ENCODE measurements around the gene LGR5.

Gene LGR5

DNA sequence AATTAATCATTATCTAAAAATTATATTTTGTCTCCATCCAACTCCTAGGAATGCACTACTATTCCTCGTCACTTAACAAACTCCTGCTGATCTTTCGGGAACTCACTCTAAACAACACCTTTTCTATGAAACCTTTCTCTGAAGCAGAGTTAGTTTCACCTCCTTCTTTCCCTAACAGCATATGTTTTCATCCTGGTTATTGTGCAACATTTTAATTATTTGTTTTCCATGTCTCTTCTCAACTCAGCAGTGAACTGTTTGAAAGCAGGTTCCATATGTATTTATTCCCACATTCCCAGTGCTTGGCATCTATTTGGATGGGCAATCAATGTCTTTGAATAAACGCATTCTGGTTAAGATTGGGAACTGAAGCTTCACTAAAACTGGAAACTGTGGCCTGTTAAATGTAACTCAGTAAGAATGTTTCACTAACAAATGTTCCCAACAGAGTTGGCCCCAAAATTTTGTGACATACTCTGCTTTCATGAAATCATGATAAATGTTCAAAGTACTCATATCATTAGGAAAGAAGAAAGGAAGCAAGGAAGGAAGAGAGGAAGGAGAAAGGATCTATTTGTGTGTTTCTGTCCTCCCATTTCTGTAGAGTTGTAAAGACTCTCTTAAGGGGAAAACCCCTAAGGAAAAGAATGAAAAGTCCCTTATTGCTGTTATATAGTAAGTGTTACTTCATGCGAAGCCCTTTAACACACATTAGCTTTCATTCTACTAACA, 13.9 kb upstream of the LGR5 start:
- DNase-seq (ENCODE audit: low read depth), result no peak
- no peak overlapping the region for H3K4me3 ChIP-seq (ENCODE audit: low read length)
- TF ChIP-seq, protein P1, sequence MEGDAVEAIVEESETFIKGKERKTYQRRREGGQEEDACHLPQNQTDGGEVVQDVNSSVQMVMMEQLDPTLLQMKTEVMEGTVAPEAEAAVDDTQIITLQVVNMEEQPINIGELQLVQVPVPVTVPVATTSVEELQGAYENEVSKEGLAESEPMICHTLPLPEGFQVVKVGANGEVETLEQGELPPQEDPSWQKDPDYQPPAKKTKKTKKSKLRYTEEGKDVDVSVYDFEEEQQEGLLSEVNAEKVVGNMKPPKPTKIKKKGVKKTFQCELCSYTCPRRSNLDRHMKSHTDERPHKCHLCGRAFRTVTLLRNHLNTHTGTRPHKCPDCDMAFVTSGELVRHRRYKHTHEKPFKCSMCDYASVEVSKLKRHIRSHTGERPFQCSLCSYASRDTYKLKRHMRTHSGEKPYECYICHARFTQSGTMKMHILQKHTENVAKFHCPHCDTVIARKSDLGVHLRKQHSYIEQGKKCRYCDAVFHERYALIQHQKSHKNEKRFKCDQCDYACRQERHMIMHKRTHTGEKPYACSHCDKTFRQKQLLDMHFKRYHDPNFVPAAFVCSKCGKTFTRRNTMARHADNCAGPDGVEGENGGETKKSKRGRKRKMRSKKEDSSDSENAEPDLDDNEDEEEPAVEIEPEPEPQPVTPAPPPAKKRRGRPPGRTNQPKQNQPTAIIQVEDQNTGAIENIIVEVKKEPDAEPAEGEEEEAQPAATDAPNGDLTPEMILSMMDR (conservative IDR thresholded peaks at IDR 0.05; ENCODE audit: low read length), result no peak

DNA sequence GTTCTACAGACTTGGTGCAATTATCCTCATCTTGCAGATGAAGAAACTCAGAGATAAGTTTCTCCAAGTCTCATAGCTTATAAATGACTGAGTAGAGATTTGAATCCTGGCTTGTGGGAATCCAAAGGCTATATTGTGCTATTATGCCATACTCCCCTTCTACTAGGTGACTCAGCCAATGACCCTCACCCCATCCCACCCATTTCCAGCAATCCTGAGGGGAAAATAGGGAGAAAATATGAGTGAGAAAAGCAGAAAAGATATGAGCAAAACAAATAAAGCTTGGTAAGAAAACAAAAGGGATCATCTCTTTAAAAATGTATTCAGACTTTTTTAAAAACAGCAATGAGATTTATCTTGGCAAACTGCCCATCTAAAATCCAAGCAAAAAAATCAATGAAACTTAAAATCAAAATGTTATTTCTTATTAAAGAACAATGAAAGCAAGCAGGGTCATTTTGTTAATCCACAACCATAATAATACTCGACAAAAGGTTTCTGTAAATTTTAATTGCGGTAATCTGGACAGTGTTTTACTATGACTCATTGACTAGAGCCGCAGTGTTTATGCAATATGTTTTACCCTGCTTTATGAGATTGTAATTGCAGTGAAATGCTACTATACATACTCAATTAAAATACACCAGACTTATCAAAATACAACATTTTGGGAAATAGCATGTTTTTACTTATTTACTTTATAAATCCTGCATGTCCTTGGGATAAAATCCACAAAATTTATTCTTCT, 13.1 kb upstream of the LGR5 start:
- no peak for DNase-seq (ENCODE audit: low read depth)
- TF ChIP-seq, protein P1 (conservative IDR thresholded peaks at IDR 0.05; ENCODE audit: low read length), result no peak
- H3K4me3 ChIP-seq (ENCODE audit: low read length), result no peak overlapping the region

DNA sequence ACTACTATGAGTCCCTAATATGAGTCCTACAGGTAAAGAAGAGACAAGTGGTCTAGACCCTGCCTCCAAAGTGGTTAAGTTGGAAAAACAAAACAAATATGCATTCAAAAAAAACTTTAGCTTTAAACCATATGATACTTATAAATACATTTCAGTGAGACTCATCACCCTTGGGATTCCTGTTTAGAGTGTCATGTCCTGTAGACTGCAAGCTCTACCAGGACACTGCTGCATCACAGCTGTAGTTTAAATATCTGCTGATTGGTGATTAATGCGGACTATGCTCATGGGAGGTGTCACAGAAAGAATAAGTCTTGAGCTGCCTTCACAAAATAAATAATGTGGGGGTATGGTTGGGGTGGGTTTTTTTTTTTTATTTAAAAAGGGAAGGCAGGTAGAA, 8.8 kb upstream of the LGR5 start:
- TF ChIP-seq, protein P1 (conservative IDR thresholded peaks at IDR 0.05; ENCODE audit: low read length), result no peak
- DNase-seq (ENCODE audit: low read depth), result no peak
- H3K4me3 ChIP-seq (ENCODE audit: low read length), result no peak overlapping the region

DNA sequence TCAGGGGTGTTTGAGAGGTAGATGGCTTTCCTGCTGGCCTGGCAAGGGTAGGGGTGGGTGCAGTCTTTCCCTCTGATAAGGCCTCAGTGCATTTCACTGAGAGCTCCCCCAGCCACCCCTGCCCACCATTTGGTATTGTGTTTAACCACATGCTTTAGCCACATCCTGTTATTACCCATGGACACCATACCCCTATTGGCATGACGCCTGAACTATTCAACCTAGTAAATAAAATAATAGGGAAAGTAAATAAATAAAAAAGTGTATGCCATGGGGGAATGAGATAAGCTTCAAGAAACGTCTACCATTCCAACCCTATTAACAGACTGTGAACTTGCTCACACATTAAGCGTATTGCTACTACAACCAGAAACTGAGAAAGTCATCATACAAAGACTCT, 7.6 kb upstream of the LGR5 start:
- TF ChIP-seq, protein P1 (conservative IDR thresholded peaks at IDR 0.05; ENCODE audit: low read length), result no peak
- H3K4me3 ChIP-seq (ENCODE audit: low read length), result no peak overlapping the region
- no peak for DNase-seq (ENCODE audit: low read depth)

DNA sequence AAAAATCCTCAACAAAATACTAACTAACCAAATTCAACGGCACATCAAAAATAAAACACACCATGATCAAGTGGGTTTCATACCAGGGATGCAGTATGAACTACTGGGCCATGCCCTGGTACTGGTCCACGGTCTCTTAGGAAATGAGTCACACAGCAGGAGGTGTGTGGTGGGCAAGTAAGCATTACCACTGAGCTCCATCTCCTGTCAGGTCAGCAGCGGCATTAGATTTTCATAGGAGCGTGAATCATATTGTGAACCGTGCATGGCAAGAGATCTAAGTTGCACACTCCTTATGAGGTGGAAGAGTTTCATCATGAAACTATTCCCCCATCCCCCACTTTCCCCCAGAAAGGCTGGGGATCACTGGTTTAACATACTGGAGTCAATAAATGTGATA, 6.7 kb upstream of the LGR5 start:
- H3K4me3 ChIP-seq (ENCODE audit: low read length), result no peak overlapping the region
- TF ChIP-seq, protein P1 (conservative IDR thresholded peaks at IDR 0.05; ENCODE audit: low read length), result no peak
- DNase-seq (ENCODE audit: low read depth), result no peak

DNA sequence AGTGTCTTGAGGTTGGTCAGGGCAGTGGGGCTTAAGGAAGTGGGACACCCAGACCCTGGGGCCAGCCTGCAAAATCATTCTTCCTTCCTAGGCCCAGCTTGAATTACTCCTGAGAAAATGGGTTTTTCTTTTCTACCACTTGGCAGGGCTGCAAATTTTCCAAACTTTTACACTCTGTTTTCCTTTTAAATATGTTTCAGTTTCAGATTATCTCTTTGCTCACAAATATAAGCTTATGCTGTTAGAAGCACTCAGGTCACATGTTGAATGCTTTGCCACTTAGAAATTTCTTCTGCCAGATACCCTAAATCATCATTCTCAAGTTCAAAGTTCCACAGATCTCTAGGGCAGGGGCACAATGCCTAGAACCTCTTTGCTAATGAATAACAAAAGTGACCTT, 2.9 kb upstream of the LGR5 start:
- no peak for DNase-seq (ENCODE audit: low read depth)
- H3K4me3 ChIP-seq (ENCODE audit: low read length), result no peak overlapping the region
- TF ChIP-seq, protein P1 (conservative IDR thresholded peaks at IDR 0.05; ENCODE audit: low read length), result no peak

Data from AG10803 (cell line).